ENCODE measurements around the gene SANBR. TPM values are rescaled to one million over a fixed set of nuclear protein-coding genes. Genes with fewer than 3 reads are reported as not detected.

The SANBR gene
- total RNA-seq, 1 donor from 2014 or later, result 22.3 TPM

- Mint-ChIP-seq H3K27me3 (no peaks in the 10 kb centered on the region), H3K9me3 (peaks cover 4% of the 10 kb centered on the region), H3K36me3 (peaks cover 15% of the 10 kb centered on the region), H3K4me1 (ENCODE audit: unreplicated experiment) (peaks cover 9% of the 10 kb centered on the region), H3K27ac (peak within 1 kb of the TSS; percentile 97), H3K4me3 (peak within 1 kb of the TSS; percentile 99)
- no peak for TF ChIP-seq CTCF (conservative IDR thresholded peaks at IDR 0.05)
- peak; percentile 76 for DNase-seq (ENCODE audit: extremely low spot score, unreplicated experiment)
Observed at GRCh38 chr2:61017556-61018317, 47.9 kb upstream of the SANBR start, which contains the start of the genes PEX13 and PUS10. PEX13 (plus strand) TSS chr2:61017720; CDS start chr2:61017760, 40 bp downstream. PUS10 (minus strand) TSS chr2:61018255; CDS start chr2:61011890, 6,365 bp downstream.

- no peak for DNase-seq (ENCODE audit: extremely low spot score, unreplicated experiment)
- H3K4me3 Mint-ChIP-seq, result peak overlapping the region; percentile 99
- no peak for TF ChIP-seq CTCF (conservative IDR thresholded peaks at IDR 0.05)
- peaks cover 17% of the 10 kb centered on the region for H3K36me3 Mint-ChIP-seq
- peak overlapping the region; percentile 97 for H3K27ac Mint-ChIP-seq
- no peaks in the 10 kb centered on the region for H3K27me3 Mint-ChIP-seq
- H3K4me1 Mint-ChIP-seq (ENCODE audit: unreplicated experiment), result peaks cover 9% of the 10 kb centered on the region
- H3K9me3 Mint-ChIP-seq, result peaks cover 4% of the 10 kb centered on the region
Observed at GRCh38 chr2:61018318-61018755, 47.3 kb upstream of the SANBR start.

- peaks cover 9% of the 10 kb centered on the region for H3K4me1 Mint-ChIP-seq (ENCODE audit: unreplicated experiment)
- H3K27ac Mint-ChIP-seq, result peak overlapping the region; percentile 97
- TF ChIP-seq CTCF (conservative IDR thresholded peaks at IDR 0.05), result no peak
- H3K4me3 Mint-ChIP-seq, result peak overlapping the region; percentile 99
- peaks cover 4% of the 10 kb centered on the region for H3K9me3 Mint-ChIP-seq
- DNase-seq (ENCODE audit: extremely low spot score, unreplicated experiment), result no peak
- H3K27me3 Mint-ChIP-seq, result no peaks in the 10 kb centered on the region
- peaks cover 22% of the 10 kb centered on the region for H3K36me3 Mint-ChIP-seq
Observed at GRCh38 chr2:61018798-61019197, 46.9 kb upstream of the SANBR start.

- Mint-ChIP-seq H3K4me1 (ENCODE audit: unreplicated experiment) (no peaks in the 10 kb centered on the region), H3K9me3 (peaks cover 4% of the 10 kb centered on the region), H3K27ac (no peak overlapping the region), H3K4me3 (no peak overlapping the region), H3K36me3 (peaks cover 34% of the 10 kb centered on the region), H3K27me3 (no peaks in the 10 kb centered on the region)
- TF ChIP-seq CTCF (conservative IDR thresholded peaks at IDR 0.05), result no peak
- no peak for DNase-seq (ENCODE audit: extremely low spot score, unreplicated experiment)
Observed at GRCh38 chr2:61021228-61021660, 44.4 kb upstream of the SANBR start.

GRCh38 chr2:61023670-61024069 is 42.0 kb upstream of the SANBR start:
- no peak for DNase-seq (ENCODE audit: extremely low spot score, unreplicated experiment)
- Mint-ChIP-seq H3K27me3 (no peaks in the 10 kb centered on the region), H3K4me1 (ENCODE audit: unreplicated experiment) (no peaks in the 10 kb centered on the region), H3K9me3 (peaks cover 4% of the 10 kb centered on the region), H3K36me3 (peaks cover 37% of the 10 kb centered on the region), H3K27ac (no peak overlapping the region), H3K4me3 (no peak overlapping the region)
- no peak for TF ChIP-seq CTCF (conservative IDR thresholded peaks at IDR 0.05)

Measured in type B pancreatic cell (in vitro differentiated cells).